HepG2 (cell line): ENCODE results near the gene ERLEC1. TPM values are rescaled to one million over a fixed set of nuclear protein-coding genes. Genes with fewer than 3 reads are reported as not detected.

Experiments
- ARNT2 ChIP-seq: sonication (generic); formaldehyde crosslinking; IDR thresholded peaks from 2 replicates; pipeline ENCODE4 v1.8.0; 2022; ENCODE audit warnings: mild to moderate bottlenecking, low read depth, missing genetic modification reagents, moderate library complexity
- ELF1 ChIP-seq: sonication (generic); formaldehyde crosslinking; IDR thresholded peaks from 2 replicates; pipeline ENCODE4 v1.4.0; 2020; ENCODE audit warnings: missing genetic modification reagents
- PTBP1 ChIP-seq: fragments of 200-400 bp; formaldehyde crosslinking; IDR thresholded peaks from 2 replicates; pipeline ENCODE4 v1.6.1; 2018; ENCODE audit warnings: low read length, low read depth; ENCODE audit not compliant: poor library complexity, severe bottlenecking
- RERE ChIP-seq: IDR thresholded peaks from 2 replicates; pipeline ENCODE4 v1.6.1; 2016; ENCODE audit warnings: low read depth, missing genetic modification reagents, missing compliant biosample characterization
- SOX5 ChIP-seq: IDR thresholded peaks from 2 replicates; pipeline ENCODE4 v1.6.1; 2016; ENCODE audit warnings: borderline replicate concordance
- YY1 ChIP-seq: IDR thresholded peaks from 2 replicates; pipeline ENCODE4 v1.6.1; 2011; ENCODE audit warnings: low read length, low read depth, moderate library complexity, mild to moderate bottlenecking; ENCODE audit not compliant: insufficient read depth, insufficient replicate concordance
- ZFP91 ChIP-seq: sonication (generic); formaldehyde crosslinking; IDR thresholded peaks from 2 replicates; pipeline ENCODE4 v1.9.0; 2022; ENCODE audit warnings: missing genetic modification reagents, mild to moderate bottlenecking, borderline replicate concordance
- ZNF263 ChIP-seq: sonication (generic); formaldehyde crosslinking; IDR thresholded peaks from 2 replicates; pipeline ENCODE4 v1.4.0; 2020; ENCODE audit warnings: missing genetic modification reagents
- ZNF430 ChIP-seq: sonication (generic); formaldehyde crosslinking; IDR thresholded peaks from 2 replicates; pipeline ENCODE4 v1.9.0; 2021; ENCODE audit warnings: mild to moderate bottlenecking, missing genetic modification reagents
- ZNF543 ChIP-seq: sonication (generic); formaldehyde crosslinking; IDR thresholded peaks from 2 replicates; pipeline ENCODE4 v1.4.0; 2020; ENCODE audit warnings: mild to moderate bottlenecking, missing genetic modification reagents
- ZNF552 ChIP-seq: sonication (generic); formaldehyde crosslinking; IDR thresholded peaks from 2 replicates; pipeline ENCODE4 v1.9.0; 2022; ENCODE audit warnings: missing genetic modification reagents, mild to moderate bottlenecking, borderline replicate concordance
- ZNF672 ChIP-seq: sonication (generic); formaldehyde crosslinking; IDR thresholded peaks from 2 replicates; pipeline ENCODE4 v1.8.1; 2022; ENCODE audit warnings: missing genetic modification reagents
- ZNF747 ChIP-seq: sonication (generic); formaldehyde crosslinking; IDR thresholded peaks from 2 replicates; pipeline ENCODE4 v1.8.1; 2023; ENCODE audit warnings: missing genetic modification reagents, mild to moderate bottlenecking, borderline replicate concordance
- polyA plus RNA-seq, 8 experiments: library from polyadenylated mRNA; depleted of rRNA in 3 of 8; stranded (reverse) in 7 of 8; unstranded in 1 of 8; fragments of >200 nt; fragmentation: Illumina TruSeq in 4 of 8; extraction: Trizol in 4 of 8; gene quantifications; 2 replicates each; pipeline versions ENCODE4 v1.2.1 to v1.2.3, GENCODE V29; 2011 to 2016; ENCODE audit warnings: low read depth in 4 of 8, missing spikeins in 1 of 8, mixed read lengths in 1 of 8; ENCODE audit not compliant: insufficient read depth in 1 of 8
- total RNA-seq, 5 experiments: library from RNA; depleted of rRNA; stranded (reverse); fragments of >200 nt; fragmentation: Illumina TruSeq; extraction: Trizol; gene quantifications; 2 replicates each; pipeline ENCODE4 v1.2.3, GENCODE V29; 2016; ENCODE audit warnings: low read depth in 1 of 5
- TF ChIP-seq, protein P1 (sequence below): sonication (generic); formaldehyde crosslinking; IDR thresholded peaks from 2 replicates; pipeline ENCODE4 v1.5.1; 2020; ENCODE audit warnings: mild to moderate bottlenecking, missing genetic modification reagents, moderate library complexity
- TF ChIP-seq, protein P2 (sequence below): sonication (generic); formaldehyde crosslinking; IDR thresholded peaks from 2 replicates; pipeline ENCODE4 v1.4.0; 2020; ENCODE audit warnings: missing genetic modification reagents; ENCODE audit errors: not compliant biosample characterization

ERLEC1 gene
- total and polyA plus RNA-seq, 2 of the 13 experiments (the other 11 are each of a cell fraction or from before 2014, with no cell fraction given), result 87.3 to 88.4 TPM

DNA sequence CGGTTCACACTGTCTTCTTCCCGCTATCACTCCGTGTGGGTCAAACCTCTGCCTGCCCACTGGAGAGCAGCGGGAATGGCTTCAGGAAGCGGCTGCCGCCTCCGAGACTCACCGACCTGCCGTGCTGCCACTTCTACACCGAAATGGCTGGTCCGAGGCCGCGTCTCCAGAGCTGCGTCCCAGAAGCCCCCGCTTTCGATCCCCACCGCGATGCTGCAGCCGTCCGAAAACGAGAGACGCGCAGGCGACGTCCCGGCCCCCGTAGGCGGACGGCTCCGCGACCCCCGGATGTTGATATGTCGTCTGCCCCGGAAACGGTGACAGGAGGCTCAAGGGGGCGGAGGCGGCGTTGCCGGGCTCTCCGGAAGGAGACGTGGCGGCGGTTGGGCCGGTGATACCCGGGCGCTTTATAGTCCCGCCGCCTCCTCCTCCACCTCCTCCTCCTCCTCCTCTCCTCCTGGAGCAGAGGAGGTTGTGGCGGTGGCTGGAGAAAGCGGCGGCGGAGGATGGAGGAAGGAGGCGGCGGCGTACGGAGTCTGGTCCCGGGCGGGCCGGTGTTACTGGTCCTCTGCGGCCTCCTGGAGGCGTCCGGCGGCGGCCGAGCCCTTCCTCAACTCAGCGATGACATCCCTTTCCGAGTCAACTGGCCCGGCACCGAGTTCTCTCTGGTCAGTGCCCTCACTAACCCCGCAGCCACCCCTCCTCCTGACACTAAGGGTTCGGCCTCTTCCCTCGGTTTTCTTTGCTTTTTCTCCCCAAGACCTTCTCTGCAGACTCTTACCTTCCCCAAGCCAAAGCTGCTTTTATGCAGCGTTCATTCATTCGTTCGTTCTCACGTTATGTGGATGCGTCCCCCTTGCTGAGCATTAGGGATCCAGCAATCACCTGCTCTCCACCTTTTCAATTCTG, at the start of gene ERLEC1, which contains the start of gene ASB3 (continued):
- TF ChIP-seq, protein P1, sequence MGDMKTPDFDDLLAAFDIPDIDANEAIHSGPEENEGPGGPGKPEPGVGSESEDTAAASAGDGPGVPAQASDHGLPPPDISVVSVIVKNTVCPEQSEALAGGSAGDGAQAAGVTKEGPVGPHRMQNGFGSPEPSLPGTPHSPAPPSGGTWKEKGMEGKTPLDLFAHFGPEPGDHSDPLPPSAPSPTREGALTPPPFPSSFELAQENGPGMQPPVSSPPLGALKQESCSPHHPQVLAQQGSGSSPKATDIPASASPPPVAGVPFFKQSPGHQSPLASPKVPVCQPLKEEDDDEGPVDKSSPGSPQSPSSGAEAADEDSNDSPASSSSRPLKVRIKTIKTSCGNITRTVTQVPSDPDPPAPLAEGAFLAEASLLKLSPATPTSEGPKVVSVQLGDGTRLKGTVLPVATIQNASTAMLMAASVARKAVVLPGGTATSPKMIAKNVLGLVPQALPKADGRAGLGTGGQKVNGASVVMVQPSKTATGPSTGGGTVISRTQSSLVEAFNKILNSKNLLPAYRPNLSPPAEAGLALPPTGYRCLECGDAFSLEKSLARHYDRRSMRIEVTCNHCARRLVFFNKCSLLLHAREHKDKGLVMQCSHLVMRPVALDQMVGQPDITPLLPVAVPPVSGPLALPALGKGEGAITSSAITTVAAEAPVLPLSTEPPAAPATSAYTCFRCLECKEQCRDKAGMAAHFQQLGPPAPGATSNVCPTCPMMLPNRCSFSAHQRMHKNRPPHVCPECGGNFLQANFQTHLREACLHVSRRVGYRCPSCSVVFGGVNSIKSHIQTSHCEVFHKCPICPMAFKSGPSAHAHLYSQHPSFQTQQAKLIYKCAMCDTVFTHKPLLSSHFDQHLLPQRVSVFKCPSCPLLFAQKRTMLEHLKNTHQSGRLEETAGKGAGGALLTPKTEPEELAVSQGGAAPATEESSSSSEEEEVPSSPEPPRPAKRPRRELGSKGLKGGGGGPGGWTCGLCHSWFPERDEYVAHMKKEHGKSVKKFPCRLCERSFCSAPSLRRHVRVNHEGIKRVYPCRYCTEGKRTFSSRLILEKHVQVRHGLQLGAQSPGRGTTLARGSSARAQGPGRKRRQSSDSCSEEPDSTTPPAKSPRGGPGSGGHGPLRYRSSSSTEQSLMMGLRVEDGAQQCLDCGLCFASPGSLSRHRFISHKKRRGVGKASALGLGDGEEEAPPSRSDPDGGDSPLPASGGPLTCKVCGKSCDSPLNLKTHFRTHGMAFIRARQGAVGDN (CRISPR knock-in tag), result peak; percentile 98
- TF ChIP-seq ARNT2 (CRISPR knock-in tag) (peak; percentile 91), RERE (CRISPR knock-in tag) (peak; percentile 51; the same call in 1 of the 2 replicates), ZNF672 (CRISPR knock-in tag) (no peak), ZNF263 (CRISPR knock-in tag) (peak; percentile 68), PTBP1 (no peak), ELF1 (CRISPR knock-in tag) (peak; percentile 94), SOX5 (CRISPR knock-in tag) (peak; percentile 53; the same call in 1 of the 2 replicates), ZNF747 (CRISPR knock-in tag) (peak; percentile 98), ZNF552 (CRISPR knock-in tag) (no peak; the same call in 1 of the 2 replicates), ZNF543 (CRISPR knock-in tag) (peak; percentile 83; the same call in 1 of the 2 replicates), YY1 (peak; percentile 89), ZNF430 (CRISPR knock-in tag) (no peak), ZFP91 (CRISPR knock-in tag) (peak; percentile 98)
- TF ChIP-seq, protein P2, sequence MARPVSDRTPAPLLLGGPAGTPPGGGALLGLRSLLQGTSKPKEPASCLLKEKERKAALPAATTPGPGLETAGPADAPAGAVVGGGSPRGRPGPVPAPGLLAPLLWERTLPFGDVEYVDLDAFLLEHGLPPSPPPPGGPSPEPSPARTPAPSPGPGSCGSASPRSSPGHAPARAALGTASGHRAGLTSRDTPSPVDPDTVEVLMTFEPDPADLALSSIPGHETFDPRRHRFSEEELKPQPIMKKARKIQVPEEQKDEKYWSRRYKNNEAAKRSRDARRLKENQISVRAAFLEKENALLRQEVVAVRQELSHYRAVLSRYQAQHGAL (CRISPR knock-in tag), result peak; percentile 49
